Activated T-cell treated with anti-CD3 and anti-CD28 coated beads for 1 hour (primary cell): Measurements from ENCODE around the gene PLEKHA1.

ENCODE experiments used
- DNase-seq: peaks from one replicate; pipeline ENCODE4 v3.0.0-alpha.2; 2020; ENCODE audit warnings: low read depth

The PLEKHA1 gene

DNA sequence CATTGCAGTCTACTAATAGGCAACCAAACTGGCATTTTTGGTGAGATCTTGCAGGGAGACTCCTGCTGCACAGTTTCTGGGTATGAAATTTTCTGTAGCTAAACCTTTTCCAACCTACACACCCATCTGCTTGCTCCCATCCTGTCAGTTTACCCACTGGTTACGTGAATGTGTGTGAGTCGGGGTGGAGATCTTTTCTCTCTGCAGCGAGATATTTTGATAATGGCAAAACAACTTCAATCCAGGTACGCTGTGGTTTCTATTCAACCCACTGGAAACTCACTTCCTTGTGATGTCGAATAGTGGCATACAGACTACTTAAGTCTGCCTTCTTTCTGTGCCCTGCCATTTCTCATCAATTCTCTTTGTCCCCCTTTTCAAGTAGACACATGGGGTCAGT, 4.5 kb downstream of the PLEKHA1 start:
- DNase-seq = no peak

- no peak for DNase-seq
Measured at GRCh38 chr10:122379537-122379936, 5.0 kb downstream of the PLEKHA1 start.

GRCh38 chr10:122380703-122381102, 6.2 kb downstream of the PLEKHA1 start:
- no peak for DNase-seq

GRCh38 chr10:122381680-122382079, 7.2 kb downstream of the PLEKHA1 start:
- DNase-seq = no peak

DNA sequence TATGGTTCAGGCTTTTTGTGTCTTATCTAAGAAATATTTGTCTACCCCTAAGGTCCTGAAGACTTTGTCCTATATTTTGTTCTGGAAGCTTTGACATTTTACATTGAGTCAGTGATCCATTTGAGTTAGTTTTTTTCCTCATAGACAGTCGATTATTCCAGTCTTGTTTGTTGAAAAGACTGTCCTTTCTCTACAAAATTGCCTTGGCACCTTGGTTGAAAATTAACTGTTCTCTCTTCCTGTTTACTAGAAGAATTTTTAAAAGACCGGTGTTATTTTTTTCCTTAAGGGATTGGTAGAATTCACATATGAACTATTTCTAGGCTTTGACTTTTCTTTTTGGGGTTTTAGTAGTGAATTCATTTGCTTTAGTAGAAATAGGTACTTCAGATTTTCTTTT, 12.0 kb downstream of the PLEKHA1 start:
- DNase-seq = no peak

DNA sequence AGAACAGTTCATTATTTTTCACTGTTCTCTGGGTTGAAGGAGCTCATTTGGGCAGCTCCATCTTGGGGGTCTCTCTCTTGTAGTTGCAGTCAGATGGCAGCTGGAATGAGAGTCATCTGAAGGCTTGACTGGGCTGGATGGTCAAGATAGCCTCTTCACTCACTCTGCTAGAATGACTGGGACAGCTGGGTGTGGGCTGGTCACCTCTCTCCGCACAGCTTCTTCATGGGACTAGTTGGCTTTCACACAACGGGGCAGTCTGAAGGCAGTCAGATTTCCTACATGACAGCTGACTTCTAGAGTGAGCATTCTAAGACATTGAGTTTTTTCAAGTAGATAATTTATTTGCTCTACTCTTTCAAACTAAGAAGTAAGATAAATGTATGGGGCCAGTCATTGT, 13.1 kb downstream of the PLEKHA1 start:
- DNase-seq = no peak

DNA sequence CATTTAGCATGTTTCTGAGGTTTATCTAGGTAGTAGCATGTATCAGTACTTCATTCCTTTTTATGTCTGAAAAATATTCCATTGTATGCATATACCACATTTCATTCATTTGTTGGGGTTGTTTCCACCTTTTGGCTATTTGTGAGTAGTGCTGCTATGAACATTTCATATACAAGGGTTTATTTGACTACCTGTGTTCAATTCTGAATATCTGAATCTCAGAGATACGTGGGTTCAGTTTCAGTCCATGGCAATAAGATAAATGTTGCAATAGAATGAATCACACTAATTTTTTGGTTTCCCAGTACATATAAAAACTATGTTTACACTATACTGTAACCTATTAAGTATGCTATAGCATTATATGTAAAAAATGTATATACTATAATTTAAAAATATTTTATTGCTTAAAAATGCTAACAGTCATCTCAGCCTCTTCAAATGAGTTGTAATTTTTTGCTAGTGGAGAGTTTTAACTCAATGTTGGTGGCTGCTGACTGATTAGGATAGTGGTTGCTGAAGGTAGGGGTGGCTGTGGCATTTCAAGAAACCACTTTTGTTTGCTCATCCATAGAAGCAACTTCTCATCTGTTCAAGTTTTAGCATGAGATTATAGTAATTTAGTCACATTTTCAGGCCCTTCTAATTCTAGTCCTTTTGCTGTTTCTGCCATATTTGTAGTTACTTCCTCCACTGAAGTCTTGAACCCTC, 13.9 kb downstream of the PLEKHA1 start:
- no peak for DNase-seq

GRCh38 chr10:122390271-122390670, 15.8 kb downstream of the PLEKHA1 start:
- DNase-seq = no peak

- DNase-seq = no peak
Measured at GRCh38 chr10:122390679-122391078, 16.2 kb downstream of the PLEKHA1 start.

DNA sequence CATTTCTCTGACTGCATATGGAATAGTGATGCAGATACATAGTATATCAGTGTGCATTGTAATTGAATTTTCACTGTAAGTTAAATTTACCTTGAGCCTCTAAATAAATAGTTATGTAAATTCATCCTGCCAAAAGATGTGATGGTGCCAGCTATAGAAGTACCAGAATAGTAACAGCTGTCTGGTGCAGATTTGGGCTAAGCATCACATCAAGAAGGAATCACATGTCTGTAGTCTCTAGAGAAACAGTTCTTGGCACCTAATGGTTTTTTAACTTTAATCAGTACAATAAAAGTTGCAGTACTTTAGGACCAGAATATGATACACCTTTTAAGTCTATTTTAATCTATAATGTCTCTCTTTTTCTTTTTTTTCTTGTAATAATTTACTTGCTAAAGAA, 17.4 kb downstream of the PLEKHA1 start:
- no peak for DNase-seq

- no peak for DNase-seq
Measured at GRCh38 chr10:122392835-122393234, 18.3 kb downstream of the PLEKHA1 start.

DNA sequence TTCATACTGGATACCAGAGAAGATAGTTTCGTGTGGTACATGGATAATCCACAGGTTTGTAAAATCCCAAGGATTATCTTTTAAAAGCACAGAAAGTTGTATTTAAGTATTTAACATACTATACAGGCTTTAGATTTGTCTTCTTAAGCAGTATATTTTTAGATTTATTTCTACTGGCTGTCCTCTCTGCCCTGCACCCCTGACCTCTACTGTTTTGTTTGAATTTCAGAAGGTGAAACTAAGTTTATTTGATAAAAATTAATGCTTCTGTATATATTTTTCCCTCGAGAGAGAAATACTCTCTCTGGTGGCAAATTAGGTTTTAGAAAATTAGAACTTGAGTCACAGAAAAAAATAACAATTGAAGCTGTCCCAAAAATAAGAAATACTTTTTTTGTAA, 18.8 kb downstream of the PLEKHA1 start:
- DNase-seq = no peak

DNA sequence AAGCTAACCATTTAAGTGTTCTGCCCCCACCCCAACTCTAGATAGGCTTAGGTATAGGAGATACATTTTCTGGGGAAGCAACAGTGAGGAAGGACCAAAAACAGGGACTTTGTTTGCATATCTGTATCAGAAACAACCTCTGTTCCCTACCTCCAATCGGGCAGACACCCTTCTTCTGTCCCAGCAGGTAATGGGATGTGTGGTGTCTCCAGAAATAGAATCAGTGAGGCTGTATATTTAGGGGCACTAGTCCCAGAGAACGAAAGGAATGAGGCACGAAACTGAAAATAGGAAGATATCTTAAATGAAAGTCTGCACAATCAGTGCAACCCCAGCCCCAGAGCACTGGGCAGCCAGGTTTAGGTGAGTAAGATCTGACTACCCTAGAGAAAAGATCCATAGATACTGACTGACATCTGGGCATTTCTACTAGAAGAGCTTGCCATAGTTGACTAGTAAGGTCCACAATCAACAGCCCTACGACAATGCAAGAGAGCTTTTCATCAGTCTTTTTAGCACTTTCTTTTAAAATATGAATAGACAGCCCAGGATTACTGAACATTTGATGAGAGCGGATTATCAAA, 28.1 kb downstream of the PLEKHA1 start:
- DNase-seq = no peak

GRCh38 chr10:122404576-122404975, 30.1 kb downstream of the PLEKHA1 start:
- DNase-seq = no peak

DNA sequence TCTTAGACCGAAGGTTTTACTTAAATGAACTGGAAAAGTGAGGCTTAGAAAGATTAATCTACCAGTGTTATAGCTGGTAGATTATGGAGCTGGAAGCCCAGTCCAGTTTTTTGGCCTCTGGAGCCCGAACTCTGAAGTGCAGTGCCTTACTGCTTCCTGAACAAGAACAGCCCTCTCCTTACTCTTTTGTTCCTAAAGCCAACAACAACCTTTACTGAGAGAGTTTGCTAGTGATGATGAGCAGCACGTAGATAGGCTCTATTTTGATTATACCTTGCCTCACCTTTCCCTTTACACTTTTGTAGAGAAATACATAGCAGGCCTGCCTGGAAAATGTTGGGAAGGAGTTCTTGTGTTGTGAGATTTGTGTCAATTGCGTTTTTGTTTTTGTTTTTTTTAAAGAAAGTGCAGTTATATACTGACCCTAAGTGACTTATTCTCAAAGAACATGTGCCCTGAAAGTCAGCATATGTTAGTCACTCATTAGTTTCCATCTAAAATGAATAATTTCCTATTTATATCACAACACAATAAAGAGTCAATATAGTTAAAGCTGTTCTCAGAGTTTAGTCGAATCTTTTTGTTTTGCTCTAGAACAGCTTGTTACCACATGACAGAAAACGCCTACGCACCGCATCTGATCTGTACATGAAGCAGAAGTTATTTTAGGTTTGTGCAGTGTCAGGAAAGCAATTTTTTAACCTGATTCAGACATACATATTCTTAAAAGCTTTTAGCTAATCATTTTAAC, 33.0 kb downstream of the PLEKHA1 start:
- peak; percentile 9 for DNase-seq

DNA sequence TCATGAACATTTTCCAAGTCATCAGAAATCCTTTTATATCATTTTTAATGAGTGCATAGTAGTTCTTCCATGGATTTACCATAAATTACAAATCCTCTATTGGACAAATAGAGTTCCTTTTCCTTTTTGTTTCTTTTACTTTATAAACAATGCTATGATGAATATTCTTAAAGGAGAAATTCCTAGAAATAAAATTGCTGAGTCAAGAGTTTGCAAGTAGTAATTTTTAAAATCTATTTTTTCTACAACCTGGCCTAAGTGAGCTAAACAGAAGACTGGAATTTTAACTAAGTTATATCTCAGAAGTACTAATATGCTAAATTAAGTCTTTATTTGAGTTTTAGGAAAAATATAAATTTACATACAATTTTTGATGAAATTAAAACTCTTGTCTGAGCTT, 38.8 kb downstream of the PLEKHA1 start:
- DNase-seq = no peak

- DNase-seq = no peak
Measured at GRCh38 chr10:122417667-122418066, 43.2 kb downstream of the PLEKHA1 start.

DNA sequence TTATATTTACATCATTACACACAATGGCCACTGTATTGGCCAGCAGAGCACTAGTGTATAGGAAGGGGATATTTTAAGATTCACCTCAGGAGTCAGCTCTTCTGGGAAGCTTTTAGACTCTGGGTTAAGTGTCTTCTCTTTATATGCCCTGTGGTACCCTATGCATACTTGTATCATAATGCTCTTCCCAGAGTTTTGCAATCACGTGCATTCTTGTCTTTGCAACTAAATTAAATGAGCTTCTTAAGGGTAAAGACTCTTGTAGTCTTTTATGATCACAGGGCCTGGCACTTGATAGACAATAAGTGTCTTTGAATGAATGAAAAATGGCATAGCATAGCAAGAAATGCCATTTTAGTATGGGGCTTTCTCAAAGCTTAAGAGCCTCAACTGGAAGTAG, 44.5 kb downstream of the PLEKHA1 start:
- DNase-seq = no peak

DNA sequence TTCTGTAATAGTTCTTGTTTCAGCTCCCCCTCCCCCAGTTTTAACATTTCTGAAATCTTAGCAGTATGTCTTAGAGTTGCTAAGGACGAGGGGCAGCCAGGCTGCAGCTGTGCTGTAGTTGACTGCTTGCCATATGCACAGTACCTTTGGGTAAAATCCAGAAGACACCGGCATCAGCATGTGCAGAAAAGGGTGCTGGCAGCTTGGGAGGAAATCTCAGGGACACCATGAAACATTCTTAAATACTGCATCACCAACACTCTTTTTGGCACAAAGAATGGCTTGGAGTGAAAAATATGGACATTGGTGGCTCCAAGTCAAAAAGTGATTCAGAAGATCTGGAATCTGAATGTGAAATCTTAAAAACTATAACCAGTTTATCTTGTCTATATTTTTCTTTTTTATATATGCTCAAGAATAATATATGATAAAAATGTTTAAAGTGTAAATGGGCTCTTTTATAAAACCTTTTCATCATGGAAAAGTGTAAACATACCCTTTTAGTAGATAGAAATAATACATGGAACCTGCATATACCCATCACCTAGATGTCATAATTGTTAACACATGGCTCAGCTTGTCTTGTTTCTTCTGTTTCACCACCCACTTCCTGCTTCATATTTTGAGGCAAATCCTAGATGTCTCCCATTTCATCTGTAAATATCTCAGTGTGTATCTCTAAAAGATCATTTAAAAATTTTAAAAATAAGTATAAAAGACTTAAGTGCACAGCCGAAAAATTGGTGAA, 45.5 kb downstream of the PLEKHA1 start:
- DNase-seq = no peak

- DNase-seq = no peak
Measured at GRCh38 chr10:122420624-122421007, 46.1 kb downstream of the PLEKHA1 start.

DNA sequence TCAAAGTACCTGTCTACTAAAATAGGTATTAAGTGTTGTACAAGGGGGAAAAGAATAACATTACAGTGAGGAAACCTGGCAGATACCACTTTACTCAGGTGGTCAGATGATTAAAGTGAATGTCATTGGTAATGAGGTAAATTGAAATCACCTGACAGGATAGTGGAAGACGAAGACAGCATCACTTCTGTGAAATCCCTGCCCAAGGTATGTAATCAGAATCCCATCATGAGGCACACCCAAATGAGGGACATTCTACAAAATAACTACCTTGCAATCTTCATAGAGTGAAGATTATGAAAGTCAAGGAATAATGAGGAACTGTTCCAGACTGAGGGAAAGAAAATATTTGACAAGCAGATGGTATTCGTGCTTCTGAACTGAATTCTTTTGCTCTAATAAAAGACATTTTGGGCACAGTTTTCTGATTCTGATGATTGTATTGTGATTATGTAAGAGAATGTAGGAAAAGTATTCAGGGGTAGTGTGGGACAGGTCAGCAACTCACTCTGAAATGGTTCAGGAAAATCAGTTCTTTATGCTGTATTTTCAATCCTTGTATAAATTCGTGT, 46.6 kb downstream of the PLEKHA1 start:
- DNase-seq = no peak

DNA sequence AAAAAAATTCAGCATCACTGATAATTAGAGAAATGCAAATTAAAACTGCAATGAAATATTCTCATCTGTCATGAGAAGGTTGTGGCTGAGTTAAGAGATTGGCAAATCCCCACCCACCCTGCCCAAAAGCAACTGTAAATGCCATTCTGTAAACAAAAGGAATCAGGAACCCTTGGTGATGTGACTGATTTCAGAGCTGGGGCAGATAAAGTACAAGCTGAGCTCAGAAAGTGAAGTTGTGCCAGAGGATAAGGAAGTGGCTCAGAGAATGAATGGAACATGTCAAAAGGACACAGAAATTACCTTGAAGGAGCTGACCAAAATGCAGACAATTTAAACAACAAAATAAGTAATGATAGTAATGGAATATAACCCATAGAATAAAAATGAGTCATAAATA, 47.2 kb downstream of the PLEKHA1 start:
- DNase-seq = no peak
